Measurements from ENCODE around the gene CES4A. TPM values are rescaled to one million over a fixed set of nuclear protein-coding genes. Genes with fewer than 3 reads are reported as not detected.

The CES4A gene
- total RNA-seq, 2 donors from 2014 or later: 5.9 to 7.8 TPM

DNA sequence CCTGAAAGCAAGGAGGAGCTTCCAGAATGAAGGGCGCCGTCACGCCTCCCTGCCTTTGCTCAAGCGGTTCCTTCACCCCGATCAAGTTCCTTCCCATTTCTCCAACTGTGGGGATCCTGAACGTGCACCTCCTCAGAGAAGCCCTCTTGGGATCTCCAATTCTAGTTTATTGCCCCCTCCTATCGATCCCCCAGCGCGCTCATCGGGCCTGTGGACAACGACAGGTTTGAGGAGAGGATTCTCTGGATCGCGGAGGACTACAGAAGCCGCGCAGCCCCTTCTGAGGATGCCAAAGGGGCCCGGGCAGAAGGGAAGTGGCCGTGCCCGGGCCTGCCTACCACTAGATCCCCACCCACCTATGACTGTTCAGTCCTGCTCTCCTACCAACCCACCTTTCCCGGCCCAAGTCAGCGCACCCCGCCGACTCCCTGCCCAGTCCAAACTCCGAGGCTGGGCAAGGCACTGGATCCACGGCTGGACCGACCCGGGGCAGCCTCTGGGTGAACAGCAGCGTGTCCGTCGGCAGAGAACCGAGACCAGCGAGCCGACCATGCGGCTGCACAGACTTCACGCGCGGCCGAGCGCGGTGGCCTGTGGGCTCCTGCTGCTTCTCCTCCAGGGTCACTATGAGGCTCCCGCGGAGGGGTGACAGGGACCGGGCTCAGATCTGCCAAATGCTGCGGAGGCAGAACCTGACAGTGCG lies 40.1 kb upstream of the CES4A start:
- Histone ChIP-seq H3K4me3 (peak overlapping the region; percentile 39), H3K9me3 (no peaks in the 10 kb centered on the region), H3K27ac (no peak overlapping the region), H3K27me3 (no peaks in the 10 kb centered on the region), H3K9ac (ENCODE audit: low read depth in 2 of 2, low read length in 2 of 2) (peak overlapping the region; percentile 58 to 66), H3K36me3 (peaks cover 6% of the 10 kb centered on the region), H3K4me1 (no peaks in the 10 kb centered on the region)
- intact Hi-C loops (cut with DNase I): no loop called here
- TF ChIP-seq, protein P1, sequence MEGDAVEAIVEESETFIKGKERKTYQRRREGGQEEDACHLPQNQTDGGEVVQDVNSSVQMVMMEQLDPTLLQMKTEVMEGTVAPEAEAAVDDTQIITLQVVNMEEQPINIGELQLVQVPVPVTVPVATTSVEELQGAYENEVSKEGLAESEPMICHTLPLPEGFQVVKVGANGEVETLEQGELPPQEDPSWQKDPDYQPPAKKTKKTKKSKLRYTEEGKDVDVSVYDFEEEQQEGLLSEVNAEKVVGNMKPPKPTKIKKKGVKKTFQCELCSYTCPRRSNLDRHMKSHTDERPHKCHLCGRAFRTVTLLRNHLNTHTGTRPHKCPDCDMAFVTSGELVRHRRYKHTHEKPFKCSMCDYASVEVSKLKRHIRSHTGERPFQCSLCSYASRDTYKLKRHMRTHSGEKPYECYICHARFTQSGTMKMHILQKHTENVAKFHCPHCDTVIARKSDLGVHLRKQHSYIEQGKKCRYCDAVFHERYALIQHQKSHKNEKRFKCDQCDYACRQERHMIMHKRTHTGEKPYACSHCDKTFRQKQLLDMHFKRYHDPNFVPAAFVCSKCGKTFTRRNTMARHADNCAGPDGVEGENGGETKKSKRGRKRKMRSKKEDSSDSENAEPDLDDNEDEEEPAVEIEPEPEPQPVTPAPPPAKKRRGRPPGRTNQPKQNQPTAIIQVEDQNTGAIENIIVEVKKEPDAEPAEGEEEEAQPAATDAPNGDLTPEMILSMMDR (IDR thresholded peaks at IDR 0.05): no peak
- DNase-seq: no peak

DNA sequence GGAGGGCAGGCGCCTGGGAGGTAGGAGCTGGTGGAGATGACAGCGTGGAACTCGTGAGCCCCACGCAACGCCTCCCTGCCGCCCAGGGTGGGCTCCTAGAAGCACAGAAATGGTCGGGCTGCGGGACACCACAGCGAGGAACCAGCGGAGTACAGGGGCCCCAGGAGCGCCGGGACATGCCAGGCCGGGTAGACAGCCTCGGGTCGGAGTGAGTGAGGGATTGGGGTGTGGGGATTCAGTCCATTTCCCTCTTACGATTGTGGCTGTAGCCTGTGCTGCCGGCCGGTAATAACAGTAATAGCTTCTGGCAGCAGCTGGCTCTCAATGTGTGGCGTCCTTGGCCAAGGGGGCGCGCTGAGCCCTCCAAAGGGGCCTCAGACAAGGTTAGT lies 39.6 kb upstream of the CES4A start:
- H3K9ac ChIP-seq (ENCODE audit: low read depth in 2 of 2, low read length in 2 of 2): no peak overlapping the region
- no peaks in the 10 kb centered on the region for H3K27me3 ChIP-seq
- H3K27ac ChIP-seq: no peak overlapping the region
- intact Hi-C loops (cut with DNase I): no loop called here
- no peaks in the 10 kb centered on the region for H3K9me3 ChIP-seq
- H3K4me3 ChIP-seq: peak overlapping the region; percentile 39
- TF ChIP-seq, protein P1 (IDR thresholded peaks at IDR 0.05): no peak
- DNase-seq: no peak
- H3K4me1 ChIP-seq: no peaks in the 10 kb centered on the region
- peaks cover under 1% of the 10 kb centered on the region for H3K36me3 ChIP-seq

DNA sequence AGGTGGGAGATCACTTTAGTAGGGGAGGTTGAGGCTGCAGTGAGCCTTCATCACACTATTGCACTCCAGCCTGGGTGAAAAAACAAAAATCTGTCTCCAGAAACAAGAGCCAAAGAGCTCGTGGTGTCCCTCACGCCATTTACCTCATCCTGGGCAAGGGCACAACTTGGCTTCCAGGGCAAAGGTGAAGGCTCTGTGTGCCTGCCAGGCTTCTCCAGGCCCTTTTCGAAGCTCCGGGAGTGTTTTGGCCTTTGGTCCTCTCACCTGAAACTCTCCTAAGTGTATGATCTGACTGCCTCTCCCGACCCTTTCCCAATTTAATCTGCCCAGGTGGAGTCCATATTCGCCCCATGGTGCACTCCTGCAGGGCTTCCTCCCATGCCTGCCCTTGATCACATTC lies 38.9 kb upstream of the CES4A start:
- Histone ChIP-seq H3K9ac (ENCODE audit: low read depth in 2 of 2, low read length in 2 of 2) (no peak overlapping the region), H3K27me3 (no peaks in the 10 kb centered on the region), H3K36me3 (no peaks in the 10 kb centered on the region), H3K4me3 (no peak overlapping the region), H3K9me3 (no peaks in the 10 kb centered on the region), H3K27ac (no peak overlapping the region), H3K4me1 (no peaks in the 10 kb centered on the region)
- no peak for DNase-seq
- TF ChIP-seq, protein P1 (IDR thresholded peaks at IDR 0.05): no peak
- intact Hi-C loops (cut with DNase I): no loop called here

DNA sequence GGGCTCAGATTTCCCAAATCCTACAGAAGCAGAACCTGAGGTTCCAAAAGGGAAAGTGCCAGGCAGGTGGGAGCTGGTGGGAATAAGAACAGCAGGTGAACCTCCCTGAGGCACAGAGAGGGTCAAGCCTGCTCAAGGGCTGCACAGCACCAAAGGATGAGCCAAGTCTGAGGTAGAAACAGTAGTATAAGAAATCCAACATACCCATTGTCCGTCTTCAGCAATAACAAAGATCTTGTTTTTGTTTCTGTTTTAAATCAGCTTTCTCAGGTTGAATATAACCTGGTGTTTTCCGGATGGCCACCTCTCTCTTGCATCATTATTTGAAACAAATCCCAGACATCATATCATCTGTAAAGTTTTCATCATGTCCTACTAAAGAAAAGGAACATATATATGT lies 38.0 kb upstream of the CES4A start:
- Histone ChIP-seq H3K9ac (ENCODE audit: low read depth in 2 of 2, low read length in 2 of 2) (no peak overlapping the region), H3K4me3 (no peak overlapping the region), H3K27ac (no peak overlapping the region), H3K27me3 (no peaks in the 10 kb centered on the region), H3K9me3 (no peaks in the 10 kb centered on the region), H3K4me1 (no peaks in the 10 kb centered on the region), H3K36me3 (no peaks in the 10 kb centered on the region)
- intact Hi-C loops (cut with DNase I): no loop called here
- no peak for DNase-seq
- TF ChIP-seq, protein P1 (IDR thresholded peaks at IDR 0.05): no peak

DNA sequence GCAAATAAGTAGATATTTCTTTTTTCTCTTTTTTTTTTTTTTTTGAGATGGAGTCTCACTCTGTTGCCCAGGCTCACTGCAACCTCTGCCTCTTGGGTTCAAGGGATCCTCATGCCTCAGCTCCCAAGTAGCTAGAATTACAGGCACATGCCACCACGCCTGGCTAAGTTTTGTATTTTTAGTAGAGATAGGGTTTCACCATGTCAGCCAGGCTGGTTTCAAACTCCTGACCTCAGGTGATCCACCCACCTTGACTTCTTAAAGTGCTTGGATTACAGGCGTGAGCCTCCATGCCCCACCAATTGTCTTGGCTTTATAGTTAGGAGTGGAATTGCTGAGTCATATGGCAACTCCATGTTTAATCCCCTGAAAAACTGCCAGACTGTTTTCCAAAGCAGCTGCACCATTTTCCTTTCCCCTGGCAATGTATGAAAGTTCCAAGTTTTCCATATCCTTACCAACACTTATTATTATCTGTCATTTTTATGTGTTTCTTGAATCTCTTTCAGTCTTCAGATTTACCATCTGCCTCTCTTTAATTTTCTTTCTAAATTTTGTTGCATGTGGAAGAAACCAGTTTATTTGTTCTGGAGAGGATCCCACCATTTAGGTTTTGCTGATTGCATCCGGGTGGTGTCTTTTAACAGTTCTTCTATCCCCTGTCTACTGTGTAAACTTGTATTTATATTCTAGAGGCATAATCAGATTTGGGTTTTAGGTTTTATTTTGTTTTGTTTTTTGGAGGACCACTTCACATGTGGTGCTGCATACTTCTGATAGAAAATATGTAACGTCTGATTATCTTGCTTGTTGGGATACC lies 37.2 kb upstream of the CES4A start:
- Histone ChIP-seq H3K9ac (ENCODE audit: low read depth in 2 of 2, low read length in 2 of 2) (no peak overlapping the region), H3K27ac (no peak overlapping the region), H3K27me3 (no peaks in the 10 kb centered on the region), H3K4me3 (no peak overlapping the region), H3K36me3 (no peaks in the 10 kb centered on the region), H3K4me1 (no peaks in the 10 kb centered on the region), H3K9me3 (no peaks in the 10 kb centered on the region)
- intact Hi-C loops (cut with DNase I): no loop called here
- no peak for DNase-seq
- TF ChIP-seq, protein P1 (IDR thresholded peaks at IDR 0.05): no peak

Measured in colonic mucosa (tissue), 4 donors.